ENCODE measurements around the gene SDK1. TPM values are rescaled to one million over a fixed set of nuclear protein-coding genes. Genes with fewer than 3 reads are reported as not detected.

The SDK1 gene
- total and polyA plus RNA-seq, 2 of the 8 experiments (the other 6 are each of a cell fraction or from before 2014, with no cell fraction given): 3.3 to 7.2 TPM

GRCh38 chr7:4030346-4030950 lies 729.4 kb downstream of the SDK1 start:
- H3K27ac ChIP-seq (ENCODE audit: low read depth, low read length): no peak overlapping the region
- H3K4me3 ChIP-seq (ENCODE audit: extremely low read depth in 1 of 4, insufficient read depth in 2 of 4, low read depth in 3 of 4, low read length in 4 of 4): no peak overlapping the region
- ChIA-PET CTCF (ENCODE audit: partially characterized antibody) (interaction anchor here (1.1 kb wide), 1 partner anchor 601 kb away, joined by 3 read pairs; no protein-coding TSS in a partner anchor), POLR2A (ENCODE audit: partially characterized antibody) (interaction anchor here (1.1 to 3.4 kb wide), 2 partner anchors 10 to 1156 kb away, joined by 4 to 18 read pairs; no protein-coding TSS in a partner anchor)
- H2AK5ac ChIP-seq (ENCODE audit: low read depth, low read length): no peak overlapping the region
- H2AFZ ChIP-seq (ENCODE audit: low read length): no peak overlapping the region
- H3K14ac ChIP-seq (ENCODE audit: insufficient read length): no peak overlapping the region
- H3K23me2 ChIP-seq (ENCODE audit: low read depth, low read length): no peaks in the 10 kb centered on the region
- no peak overlapping the region for H2BK120ac ChIP-seq (replicated peaks; ENCODE audit: low read depth, low read length)
- no peaks in the 10 kb centered on the region for H3K27me3 ChIP-seq (replicated peaks in 1 of 4; ENCODE audit: control insufficient read depth in 3 of 4, extremely low read depth in 1 of 4, insufficient read depth in 3 of 4, low read length in 3 of 4)
- H2BK12ac ChIP-seq (ENCODE audit: low read depth, low read length): no peak overlapping the region
- TF ChIP-seq NRF1 (IDR thresholded peaks at IDR 0.05; ENCODE audit: low read depth, low read length) (no peak), BCL11A (IDR thresholded peaks at IDR 0.05; ENCODE audit: low read depth in 2 of 2, low read length in 2 of 2) (no peak), YY1 (IDR thresholded peaks at IDR 0.05; ENCODE audit: low read depth, low read length) (no peak), RBBP5 (IDR thresholded peaks at IDR 0.05; ENCODE audit: borderline replicate concordance, low read depth, low read length) (no peak)
- H4K5ac ChIP-seq (ENCODE audit: insufficient read length, low read depth, low read length): no peak overlapping the region
- H3K4me2 ChIP-seq (ENCODE audit: insufficient read depth in 1 of 2, low read depth in 2 of 2, low read length in 2 of 2): no peak overlapping the region
- no peaks in the 10 kb centered on the region for H3K79me2 ChIP-seq (ENCODE audit: control insufficient read depth in 1 of 2, insufficient read depth in 2 of 2, low read length in 2 of 2)
- no peak for DNase-seq (ENCODE audit: low read depth in 1 of 2, low spot score in 2 of 2)
- H3K9me3 ChIP-seq (ENCODE audit: insufficient read depth in 2 of 2, low read depth in 1 of 2, low read length in 1 of 2): no peaks in the 10 kb centered on the region
- no peaks in the 10 kb centered on the region for H3K36me3 ChIP-seq (ENCODE audit: control insufficient read depth in 2 of 4, insufficient read depth in 4 of 4, low read length in 3 of 4)
- no peaks in the 10 kb centered on the region for H4K20me1 ChIP-seq (replicated peaks in 1 of 2; ENCODE audit: control insufficient read depth in 1 of 2, insufficient read depth in 2 of 2, low read length in 2 of 2)
- H3K18ac ChIP-seq (ENCODE audit: extremely low read depth, low read length): no peak overlapping the region
- no peak overlapping the region for H2BK15ac ChIP-seq (ENCODE audit: low read length)
- no peak overlapping the region for H2BK20ac ChIP-seq (ENCODE audit: low read length)
- no peak overlapping the region for H3K4ac ChIP-seq (replicated peaks; ENCODE audit: insufficient read length, low read depth, low read length)
- peaks cover 0 to 4% (median 3%) of the 10 kb centered on the region in 4 experiments; a peak in 2 of 7 replicates for H3K4me1 ChIP-seq (replicated peaks in 1 of 4; ENCODE audit: control insufficient read depth in 3 of 4, insufficient read depth in 4 of 4, low read length in 3 of 4)
- no peak overlapping the region for H3K9ac ChIP-seq (replicated peaks in 1 of 4; ENCODE audit: extremely low read depth in 1 of 4, low read depth in 3 of 4, low read length in 3 of 4)
- no peak overlapping the region for H4K91ac ChIP-seq (replicated peaks; ENCODE audit: insufficient read length, low read length)
- WGBS, 2 experiments (ENCODE audit: extremely low coverage in 1 of 2, insufficient coverage in 1 of 2, insufficient read length in 1 of 2, insufficient replicate concordance in 2 of 2, low coverage in 1 of 2, low lambda C conversion rate in 2 of 2, missing lambda C conversion rate in 1 of 2): 76% methylated on average over 14 of the region's 14 CpGs; no CpG with 5 or more reads in 1 of the 2 experiments
- H3K56ac ChIP-seq (replicated peaks; ENCODE audit: insufficient read length, low read depth, low read length): no peak overlapping the region
- H3K79me1 ChIP-seq (ENCODE audit: low read depth, low read length): no peaks in the 10 kb centered on the region
- H3K23ac ChIP-seq (ENCODE audit: insufficient read length): no peak overlapping the region
- H4K8ac ChIP-seq (ENCODE audit: extremely low read depth, insufficient read depth, low read length): no peak overlapping the region; the same call in 1 of the 2 replicates
- no peak for FAIRE-seq
- peak overlapping the region; percentile 24; the same call in 1 of the 2 replicates for H2BK5ac ChIP-seq (ENCODE audit: low read depth, low read length)
